CD4-positive, alpha-beta T cell treated with Interleukin-12 subunit alpha and Interleukin-12 subunit beta, for 1 hour (primary cell): Measurements from ENCODE around the gene CEP57L1.
"Not testable (repeated sequence)": the region's sequence is repeated elsewhere in the genome, so short reads cannot be mapped to it uniquely, and the experiment has no call there.

ENCODE experiments used
- DNase-seq: peaks from one replicate; pipeline ENCODE4 v3.0.0-alpha.2; 2020

Gene CEP57L1

GRCh38 chr6:109117346-109118035 is 22.2 kb downstream of the CEP57L1 start:
- DNase-seq = no peak

GRCh38 chr6:109118337-109118736 is 23.0 kb downstream of the CEP57L1 start:
- DNase-seq = no peak

- no peak for DNase-seq
Observed at GRCh38 chr6:109118871-109119354, 23.6 kb downstream of the CEP57L1 start.

GRCh38 chr6:109121411-109121810 is 26.1 kb downstream of the CEP57L1 start:
- no peak for DNase-seq

- DNase-seq = no peak
Observed at GRCh38 chr6:109124219-109124618, 28.9 kb downstream of the CEP57L1 start.

- no peak for DNase-seq
Observed at GRCh38 chr6:109125504-109125903, 30.2 kb downstream of the CEP57L1 start.

GRCh38 chr6:109130065-109130464 is 34.8 kb downstream of the CEP57L1 start:
- no peak for DNase-seq

GRCh38 chr6:109135600-109135999 is 40.3 kb downstream of the CEP57L1 start:
- DNase-seq = not testable (repeated sequence)

GRCh38 chr6:109136039-109136438 is 40.7 kb downstream of the CEP57L1 start:
- DNase-seq = not testable (repeated sequence)

GRCh38 chr6:109136530-109136929 is 41.2 kb downstream of the CEP57L1 start:
- DNase-seq = not testable (repeated sequence)

- DNase-seq = no peak
Observed at GRCh38 chr6:109139109-109139508, 43.8 kb downstream of the CEP57L1 start.

GRCh38 chr6:109142067-109142466 is 46.8 kb downstream of the CEP57L1 start:
- DNase-seq = not testable (repeated sequence)

GRCh38 chr6:109143191-109143590 is 47.9 kb downstream of the CEP57L1 start:
- DNase-seq = no peak

GRCh38 chr6:109148251-109148650 is 52.9 kb downstream of the CEP57L1 start:
- DNase-seq = not testable (repeated sequence)

GRCh38 chr6:109148716-109149115 is 53.4 kb downstream of the CEP57L1 start:
- not testable (repeated sequence) for DNase-seq

- no peak for DNase-seq
Observed at GRCh38 chr6:109153752-109154151, 58.4 kb downstream of the CEP57L1 start.

GRCh38 chr6:109164331-109164730 is 69.0 kb downstream of the CEP57L1 start:
- DNase-seq = no peak

- DNase-seq = no peak
Observed at GRCh38 chr6:109165392-109165974, 70.2 kb downstream of the CEP57L1 start.

- DNase-seq = no peak
Observed at GRCh38 chr6:109166673-109167072, 71.4 kb downstream of the CEP57L1 start.

GRCh38 chr6:109167562-109167961 is 72.3 kb downstream of the CEP57L1 start:
- no peak for DNase-seq

GRCh38 chr6:109170333-109170732 is 75.0 kb downstream of the CEP57L1 start:
- no peak for DNase-seq

GRCh38 chr6:109172101-109172746 is 76.9 kb downstream of the CEP57L1 start:
- DNase-seq = no peak

GRCh38 chr6:109174916-109175315 is 79.6 kb downstream of the CEP57L1 start:
- DNase-seq = no peak

GRCh38 chr6:109178921-109179320 is 83.6 kb downstream of the CEP57L1 start:
- no peak for DNase-seq
